Colonic mucosa (tissue), 4 donors: ENCODE data around the gene TMPRSS6. TPM values are rescaled to one million over a fixed set of nuclear protein-coding genes. Genes with fewer than 3 reads are reported as not detected.
"Not testable (repeated sequence)": the region's sequence is repeated elsewhere in the genome, so short reads cannot be mapped to it uniquely, and the experiment has no call there.

ENCODE experiments used
- DNase-seq: peaks from one replicate; pipeline ENCODE4 v3.0.0-alpha.2; 2020
- H3K27ac ChIP-seq: fragments of 200-600 bp; one replicate; pipeline ENCODE4 v1.8.0; 2021
- H3K27me3 ChIP-seq: fragments of 200-600 bp; one replicate; pipeline ENCODE4 v1.8.0; 2021
- H3K36me3 ChIP-seq: fragments of 200-600 bp; one replicate; pipeline ENCODE4 v1.8.0; 2021
- H3K4me1 ChIP-seq: fragments of 200-600 bp; one replicate; pipeline ENCODE4 v1.8.0; 2021; ENCODE audit warnings: mild to moderate bottlenecking
- H3K4me3 ChIP-seq: fragments of 200-600 bp; one replicate; pipeline ENCODE4 v1.8.0; 2021
- H3K9ac ChIP-seq, 2 donors: one replicate each; pipeline ENCODE4 v1.7.0; 2013; ENCODE audit warnings: control low read depth in 2 of 2, low read depth in 2 of 2, low read length in 2 of 2
- H3K9me3 ChIP-seq: fragments of 200-600 bp; one replicate; pipeline ENCODE4 v1.8.0; 2021
- CTCF ChIP-seq: fragments of 200-600 bp; IDR thresholded peaks from one replicate; pipeline ENCODE4 v1.8.0; 2022; ENCODE audit warnings: antibody characterized with exemption, mild to moderate bottlenecking
- intact Hi-C: fragments of 100-400 bp; cut with DNase I; formaldehyde crosslinking; loops from one replicate; pipeline ENCODE4 v1.14.1; 2022
- total RNA-seq, 2 donors: library from RNA; stranded (reverse); fragmentation: NEBNext Ultra II Directional in 1 of 2; extraction: Animal tissue kit (Norgen Biotek cat#: 25700) in 1 of 2; gene quantifications; one replicate each; pipeline ENCODE4 v1.2.1, GENCODE V29; 2021
- donor health status: healthy.
- donor health status: DM: no; HTN: no; CAD: no.
- donor health status: DM: no; HTN: no; CAD: no.

TMPRSS6 gene
- total RNA-seq, 2 donors from 2014 or later: 0.10 to 1.5 TPM

- intact Hi-C loops: loop anchor here (5.0 kb wide), 2 partner anchors 92 to 122 kb away; no protein-coding TSS in a partner anchor
- Histone ChIP-seq H3K4me1 (no peaks in the 10 kb centered on the region), H3K27ac (no peak overlapping the region), H3K27me3 (no peaks in the 10 kb centered on the region), H3K9me3 (no peaks in the 10 kb centered on the region), H3K4me3 (no peak overlapping the region), H3K36me3 (no peaks in the 10 kb centered on the region), H3K9ac (no peak overlapping the region)
- no peak for DNase-seq
- TF ChIP-seq CTCF: no peak
Measured at GRCh38 chr22:37075046-37075445, 34.5 kb downstream of the TMPRSS6 start.

- H3K4me1 ChIP-seq: no peaks in the 10 kb centered on the region
- intact Hi-C loops: no loop called here
- H3K9me3 ChIP-seq: no peaks in the 10 kb centered on the region
- H3K4me3 ChIP-seq: no peak overlapping the region
- no peak for DNase-seq
- no peak overlapping the region for H3K27ac ChIP-seq
- no peaks in the 10 kb centered on the region for H3K27me3 ChIP-seq
- no peak overlapping the region for H3K9ac ChIP-seq
- TF ChIP-seq CTCF: no peak
- H3K36me3 ChIP-seq: no peaks in the 10 kb centered on the region
Measured at GRCh38 chr22:37074537-37074936, 35.0 kb downstream of the TMPRSS6 start.

- intact Hi-C loops: no loop called here
- H3K9ac ChIP-seq: no peak overlapping the region
- TF ChIP-seq CTCF: no peak
- no peaks in the 10 kb centered on the region for H3K9me3 ChIP-seq
- no peak for DNase-seq
- no peak overlapping the region for H3K27ac ChIP-seq
- no peaks in the 10 kb centered on the region for H3K36me3 ChIP-seq
- peaks cover 10% of the 10 kb centered on the region for H3K27me3 ChIP-seq
- H3K4me3 ChIP-seq: no peak overlapping the region
- H3K4me1 ChIP-seq: no peaks in the 10 kb centered on the region
Measured at GRCh38 chr22:37072673-37073072, 36.8 kb downstream of the TMPRSS6 start.

- H3K4me1 ChIP-seq, H3K4me3 ChIP-seq, DNase-seq, H3K9ac ChIP-seq, H3K27me3 ChIP-seq, H3K36me3 ChIP-seq, H3K9me3 ChIP-seq, H3K27ac ChIP-seq, intact Hi-C loops: not testable (repeated sequence)
Measured at GRCh38 chr22:37071850-37072592, 37.5 kb downstream of the TMPRSS6 start.

- intact Hi-C loops: no loop called here
- no peak overlapping the region for H3K9ac ChIP-seq
- TF ChIP-seq CTCF: no peak
- DNase-seq: no peak
- H3K27me3 ChIP-seq: peaks cover 10% of the 10 kb centered on the region
- H3K4me1 ChIP-seq: no peaks in the 10 kb centered on the region
- H3K4me3 ChIP-seq: no peak overlapping the region
- H3K9me3 ChIP-seq: no peaks in the 10 kb centered on the region
- H3K27ac ChIP-seq: no peak overlapping the region
- no peaks in the 10 kb centered on the region for H3K36me3 ChIP-seq
Measured at GRCh38 chr22:37070744-37071143, 38.8 kb downstream of the TMPRSS6 start.

GRCh38 chr22:37070334-37070733 is 39.2 kb downstream of the TMPRSS6 start:
- TF ChIP-seq CTCF: no peak
- DNase-seq: no peak
- Histone ChIP-seq H3K4me1 (no peaks in the 10 kb centered on the region), H3K9me3 (no peaks in the 10 kb centered on the region), H3K4me3 (no peak overlapping the region), H3K36me3 (no peaks in the 10 kb centered on the region), H3K27ac (no peak overlapping the region), H3K9ac (no peak overlapping the region), H3K27me3 (peaks cover 10% of the 10 kb centered on the region)
- intact Hi-C loops: no loop called here
